A673 (cell line): ENCODE measurements around the gene TBC1D32. TPM values are rescaled to one million over a fixed set of nuclear protein-coding genes. Genes with fewer than 3 reads are reported as not detected.

Source experiments
- BruUV-seq: library from RNA; stranded (reverse); fragments of 400-500 nt; replicated peaks from 2 replicates; lab custom pipeline; 2021; lab: Mats Ljungman, UMichigan
- CTCF ChIA-PET: fragments of 300-600 bp; sonication (Branson Sonifier 250); formaldehyde crosslinking; loops from one replicate; lab custom pipeline; 2022; ENCODE audit warnings: antibody characterized with exemption; lab: Charles Lee
- POLR2A ChIA-PET: fragments of 300-600 bp; sonication (Branson Sonifier 250); formaldehyde crosslinking; loops from one replicate; lab custom pipeline; 2022; ENCODE audit warnings: antibody characterized with exemption; ENCODE audit not compliant: low non-redundant PET; lab: Charles Lee
- DNase-seq: peaks from one replicate; pipeline ENCODE4 v3.0.0-alpha.2; 2015; ENCODE audit warnings: low spot score
- H3K27ac ChIP-seq: fragments of 200-600 bp; sonication (generic); 2 replicates; pipeline ENCODE4 v1.5.1; 2016; ENCODE audit warnings: mixed run types, low read depth, mild to moderate bottlenecking, mixed read lengths, antibody characterized with exemption, low read length; ENCODE audit not compliant: poor library complexity, severe bottlenecking
- H3K27me3 ChIP-seq: fragments of 200-600 bp; sonication (generic); replicated peaks from 2 replicates; pipeline ENCODE4 v1.6.1; 2017; ENCODE audit warnings: mixed run types, low read depth, mild to moderate bottlenecking, mixed read lengths, antibody characterized with exemption, low read length; ENCODE audit not compliant: insufficient read depth, poor library complexity
- H3K36me3 ChIP-seq: fragments of 200-600 bp; sonication (generic); 2 replicates; pipeline ENCODE4 v1.6.1; 2016; ENCODE audit warnings: mixed run types, mild to moderate bottlenecking, mixed read lengths, antibody characterized with exemption, low read length; ENCODE audit not compliant: insufficient read depth, poor library complexity, severe bottlenecking
- H3K4me1 ChIP-seq: fragments of 200-600 bp; sonication (generic); 2 replicates; pipeline ENCODE4 v1.6.1; 2017; ENCODE audit warnings: mixed run types, mild to moderate bottlenecking, mixed read lengths, antibody characterized with exemption, low read length; ENCODE audit not compliant: insufficient read depth, poor library complexity, severe bottlenecking
- H3K4me3 ChIP-seq: fragments of 200-600 bp; sonication (generic); 2 replicates; pipeline ENCODE4 v1.5.1; 2016; ENCODE audit warnings: low read depth, mixed run types, mild to moderate bottlenecking, mixed read lengths, low read length; ENCODE audit not compliant: poor library complexity, severe bottlenecking
- H3K9me3 ChIP-seq: fragments of 200-600 bp; sonication (generic); 2 replicates; pipeline ENCODE4 v1.6.1; 2016; ENCODE audit warnings: mixed run types, low read depth, mild to moderate bottlenecking, mixed read lengths, antibody characterized with exemption, low read length; ENCODE audit not compliant: poor library complexity, severe bottlenecking
- CTCF ChIP-seq: fragments of 300-800, 200-600 bp; sonication (generic); conservative IDR thresholded peaks from 2 replicates; pipeline ENCODE4 v1.5.1; 2017; ENCODE audit warnings: low read depth, mild to moderate bottlenecking, antibody characterized with exemption, low read length, moderate library complexity, mixed read lengths
- EZH2 ChIP-seq: fragments of 200-600 bp; sonication (generic); IDR thresholded peaks from 2 replicates; pipeline ENCODE4 v1.6.1; 2017; ENCODE audit warnings: borderline replicate concordance, low read depth, mild to moderate bottlenecking, mixed read lengths, antibody characterized with exemption, low read length; ENCODE audit not compliant: poor library complexity, severe bottlenecking
- intact Hi-C: fragments of 100-400 bp; cut with micrococcal nuclease; formaldehyde crosslinking; loops from one replicate; pipeline ENCODE4 v1.10.0; 2022; ENCODE audit not compliant: unreplicated experiment
- total RNA-seq: library from RNA; stranded (reverse); gene quantifications from 2 replicates; pipeline ENCODE4 v1.2.3, GENCODE V29; 2021

The TBC1D32 gene
- total RNA-seq, 1 experiment from 2014 or later: 10.4 TPM

- no peaks in the 10 kb centered on the region for H3K36me3 ChIP-seq
- no peak for TF ChIP-seq CTCF
- no peak for TF ChIP-seq EZH2
- H3K4me3 ChIP-seq: no peak overlapping the region
- H3K27ac ChIP-seq: no peak overlapping the region
- H3K27me3 ChIP-seq: no peaks in the 10 kb centered on the region
- no peaks in the 10 kb centered on the region for H3K9me3 ChIP-seq
- DNase-seq: no peak
- intact Hi-C loops: no loop called here
- ChIA-PET POLR2A (no interaction called here), CTCF (no interaction called here)
- BruUV-seq: no TSS peak
- H3K4me1 ChIP-seq: no peaks in the 10 kb centered on the region
These were observed 291.5 kb downstream of the TBC1D32 start for GRCh38 chr6:121042766-121043165.

- no peak overlapping the region for H3K4me3 ChIP-seq
- no peak for DNase-seq
- H3K27ac ChIP-seq: no peak overlapping the region
- intact Hi-C loops: no loop called here
- H3K27me3 ChIP-seq: no peaks in the 10 kb centered on the region
- no peaks in the 10 kb centered on the region for H3K9me3 ChIP-seq
- ChIA-PET CTCF (no interaction called here), POLR2A (no interaction called here)
- no TSS peak for BruUV-seq
- H3K36me3 ChIP-seq: no peaks in the 10 kb centered on the region
- no peaks in the 10 kb centered on the region for H3K4me1 ChIP-seq
- TF ChIP-seq CTCF (no peak), EZH2 (no peak)
These were observed 293.4 kb downstream of the TBC1D32 start for GRCh38 chr6:121040831-121041230.

- Histone ChIP-seq H3K27me3 (no peaks in the 10 kb centered on the region), H3K4me3 (no peak overlapping the region), H3K27ac (no peak overlapping the region), H3K36me3 (no peaks in the 10 kb centered on the region), H3K4me1 (no peaks in the 10 kb centered on the region), H3K9me3 (no peaks in the 10 kb centered on the region)
- no TSS peak for BruUV-seq
- TF ChIP-seq CTCF (no peak), EZH2 (no peak)
- intact Hi-C loops: no loop called here
- ChIA-PET POLR2A (no interaction called here), CTCF (no interaction called here)
- DNase-seq: no peak
These were observed 301.2 kb downstream of the TBC1D32 start for GRCh38 chr6:121033091-121033490.
